ENCODE data around the gene VAT1L. TPM values are rescaled to one million over a fixed set of nuclear protein-coding genes. Genes with fewer than 3 reads are reported as not detected.
"Not testable (repeated sequence)": the region's sequence is repeated elsewhere in the genome, so short reads cannot be mapped to it uniquely, and the experiment has no call there.

Gene VAT1L
- total RNA-seq, 1 experiment from 2014 or later, result not detected

- no peak for DNase-seq
- no peaks in the 10 kb centered on the region for H3K36me3 ChIP-seq
- no peaks in the 10 kb centered on the region for H3K27me3 ChIP-seq
- H3K4me3 ChIP-seq, result no peak overlapping the region
- H3K9me3 ChIP-seq, result no peaks in the 10 kb centered on the region
These were observed 155.4 kb downstream of the VAT1L start for GRCh38 chr16:77943801-77944200.

GRCh38 chr16:77944631-77945030 is 156.3 kb downstream of the VAT1L start:
- no peaks in the 10 kb centered on the region for H3K27me3 ChIP-seq
- no peak overlapping the region for H3K4me3 ChIP-seq
- no peaks in the 10 kb centered on the region for H3K36me3 ChIP-seq
- DNase-seq, result no peak
- no peaks in the 10 kb centered on the region for H3K9me3 ChIP-seq

- DNase-seq, result no peak
- no peaks in the 10 kb centered on the region for H3K36me3 ChIP-seq
- no peak overlapping the region for H3K4me3 ChIP-seq
- H3K9me3 ChIP-seq, result no peaks in the 10 kb centered on the region
- H3K27me3 ChIP-seq, result no peaks in the 10 kb centered on the region
These were observed 156.8 kb downstream of the VAT1L start for GRCh38 chr16:77945126-77945525.

- no peak for DNase-seq
- Histone ChIP-seq H3K36me3 (no peaks in the 10 kb centered on the region), H3K4me3 (no peak overlapping the region), H3K9me3 (no peaks in the 10 kb centered on the region), H3K27me3 (no peaks in the 10 kb centered on the region)
These were observed 158.5 kb downstream of the VAT1L start for GRCh38 chr16:77946823-77947222.

- not testable (repeated sequence) for H3K36me3 ChIP-seq, DNase-seq, H3K4me3 ChIP-seq, H3K27me3 ChIP-seq, H3K9me3 ChIP-seq
These were observed 159.2 kb downstream of the VAT1L start for GRCh38 chr16:77947590-77947989.

- H3K27me3 ChIP-seq, result no peaks in the 10 kb centered on the region
- DNase-seq, result no peak
- H3K36me3 ChIP-seq, result no peaks in the 10 kb centered on the region
- no peak overlapping the region for H3K4me3 ChIP-seq
- H3K9me3 ChIP-seq, result no peaks in the 10 kb centered on the region
These were observed 160.5 kb downstream of the VAT1L start for GRCh38 chr16:77948835-77949234.

- no peaks in the 10 kb centered on the region for H3K9me3 ChIP-seq
- no peak for DNase-seq
- no peaks in the 10 kb centered on the region for H3K27me3 ChIP-seq
- H3K4me3 ChIP-seq, result no peak overlapping the region
- no peaks in the 10 kb centered on the region for H3K36me3 ChIP-seq
These were observed 161.1 kb downstream of the VAT1L start for GRCh38 chr16:77949445-77949844.

GRCh38 chr16:77951788-77952187 is 163.4 kb downstream of the VAT1L start:
- no peaks in the 10 kb centered on the region for H3K27me3 ChIP-seq
- DNase-seq, result no peak
- H3K9me3 ChIP-seq, result no peaks in the 10 kb centered on the region
- H3K4me3 ChIP-seq, result no peak overlapping the region
- no peaks in the 10 kb centered on the region for H3K36me3 ChIP-seq

GRCh38 chr16:77955127-77955526 is 166.8 kb downstream of the VAT1L start:
- Histone ChIP-seq H3K27me3 (no peaks in the 10 kb centered on the region), H3K4me3 (no peak overlapping the region), H3K36me3 (no peaks in the 10 kb centered on the region), H3K9me3 (no peaks in the 10 kb centered on the region)
- DNase-seq, result no peak

- H3K27me3 ChIP-seq, result no peaks in the 10 kb centered on the region
- H3K36me3 ChIP-seq, result no peaks in the 10 kb centered on the region
- no peak overlapping the region for H3K4me3 ChIP-seq
- no peak for DNase-seq
- H3K9me3 ChIP-seq, result no peaks in the 10 kb centered on the region
These were observed 167.9 kb downstream of the VAT1L start for GRCh38 chr16:77956231-77956630.

GRCh38 chr16:77960766-77961165 is 172.4 kb downstream of the VAT1L start:
- H3K4me3 ChIP-seq, result no peak overlapping the region
- H3K36me3 ChIP-seq, result no peaks in the 10 kb centered on the region
- DNase-seq, result no peak
- H3K9me3 ChIP-seq, result no peaks in the 10 kb centered on the region
- H3K27me3 ChIP-seq, result no peaks in the 10 kb centered on the region

- Histone ChIP-seq H3K9me3 (no peaks in the 10 kb centered on the region), H3K36me3 (no peaks in the 10 kb centered on the region), H3K4me3 (no peak overlapping the region), H3K27me3 (no peaks in the 10 kb centered on the region)
- peak; percentile 1 for DNase-seq
These were observed 173.4 kb downstream of the VAT1L start for GRCh38 chr16:77961814-77962213.

- DNase-seq, result no peak
- H3K9me3 ChIP-seq, result no peaks in the 10 kb centered on the region
- no peak overlapping the region for H3K4me3 ChIP-seq
- no peaks in the 10 kb centered on the region for H3K36me3 ChIP-seq
- H3K27me3 ChIP-seq, result no peaks in the 10 kb centered on the region
These were observed 174.3 kb downstream of the VAT1L start for GRCh38 chr16:77962689-77963088.

- Histone ChIP-seq H3K9me3 (no peaks in the 10 kb centered on the region), H3K27me3 (no peaks in the 10 kb centered on the region), H3K4me3 (no peak overlapping the region), H3K36me3 (no peaks in the 10 kb centered on the region)
- no peak for DNase-seq
These were observed 175.1 kb downstream of the VAT1L start for GRCh38 chr16:77963185-77964044.

GRCh38 chr16:77965346-77965745 is 177.0 kb downstream of the VAT1L start:
- no peaks in the 10 kb centered on the region for H3K9me3 ChIP-seq
- no peak for DNase-seq
- H3K36me3 ChIP-seq, result no peaks in the 10 kb centered on the region
- H3K27me3 ChIP-seq, result no peaks in the 10 kb centered on the region
- H3K4me3 ChIP-seq, result no peak overlapping the region

GRCh38 chr16:77967054-77967904 is 178.9 kb downstream of the VAT1L start:
- DNase-seq, result no peak
- Histone ChIP-seq H3K9me3 (no peaks in the 10 kb centered on the region), H3K4me3 (no peak overlapping the region), H3K27me3 (no peaks in the 10 kb centered on the region), H3K36me3 (no peaks in the 10 kb centered on the region)

GRCh38 chr16:77969861-77970260 is 181.5 kb downstream of the VAT1L start:
- H3K4me3 ChIP-seq, result no peak overlapping the region
- no peaks in the 10 kb centered on the region for H3K36me3 ChIP-seq
- no peaks in the 10 kb centered on the region for H3K27me3 ChIP-seq
- DNase-seq, result no peak
- no peaks in the 10 kb centered on the region for H3K9me3 ChIP-seq

GRCh38 chr16:77970371-77970770 is 182.0 kb downstream of the VAT1L start:
- Histone ChIP-seq H3K4me3 (no peak overlapping the region), H3K27me3 (no peaks in the 10 kb centered on the region), H3K36me3 (no peaks in the 10 kb centered on the region), H3K9me3 (no peaks in the 10 kb centered on the region)
- DNase-seq, result no peak

Measured in MG63 (cell line).